ENCODE results near the gene TDP2.
"Not testable (repeated sequence)": the region's sequence is repeated elsewhere in the genome, so short reads cannot be mapped to it uniquely, and the experiment has no call there.

TDP2 gene

DNA sequence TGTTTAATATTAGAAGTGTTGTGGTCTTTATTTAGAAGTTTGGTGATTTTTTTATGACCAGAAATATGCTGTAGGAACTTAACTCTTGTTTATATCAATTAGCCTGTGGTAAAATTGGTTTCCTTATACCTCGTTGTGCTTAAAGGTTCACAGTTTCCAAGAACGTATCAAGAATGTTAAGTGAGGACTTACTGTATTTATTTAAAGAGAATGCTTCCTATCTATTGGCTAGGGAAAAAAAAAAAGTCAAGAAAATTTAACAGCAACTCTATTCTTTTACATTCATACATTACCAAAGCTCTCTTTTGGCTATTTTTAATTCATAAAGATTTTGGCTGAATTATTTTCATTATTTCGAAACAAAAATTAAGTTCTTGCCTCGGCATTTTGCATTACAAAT is 22.3 kb downstream of the TDP2 start:
- no peak for DNase-seq

DNA sequence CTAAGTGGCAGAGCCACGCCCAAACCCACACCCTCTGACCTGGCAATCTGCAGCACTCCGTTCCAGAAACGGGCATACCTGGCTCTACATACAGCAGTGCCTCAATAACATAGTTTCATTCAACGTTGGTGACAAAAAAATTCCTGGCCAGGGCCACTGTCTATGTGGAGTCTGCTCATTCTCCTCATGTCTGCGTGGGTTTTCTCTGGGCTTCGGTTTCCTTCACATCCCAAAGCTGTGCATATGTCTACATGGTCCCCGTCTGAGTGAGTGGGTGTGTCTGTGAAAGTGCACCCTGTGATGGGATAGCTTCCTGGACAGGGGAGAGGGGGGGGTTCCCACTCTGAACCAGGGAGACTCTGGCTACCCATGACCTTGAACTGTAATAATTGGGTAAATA is 22.8 kb downstream of the TDP2 start:
- no peak for DNase-seq

DNA sequence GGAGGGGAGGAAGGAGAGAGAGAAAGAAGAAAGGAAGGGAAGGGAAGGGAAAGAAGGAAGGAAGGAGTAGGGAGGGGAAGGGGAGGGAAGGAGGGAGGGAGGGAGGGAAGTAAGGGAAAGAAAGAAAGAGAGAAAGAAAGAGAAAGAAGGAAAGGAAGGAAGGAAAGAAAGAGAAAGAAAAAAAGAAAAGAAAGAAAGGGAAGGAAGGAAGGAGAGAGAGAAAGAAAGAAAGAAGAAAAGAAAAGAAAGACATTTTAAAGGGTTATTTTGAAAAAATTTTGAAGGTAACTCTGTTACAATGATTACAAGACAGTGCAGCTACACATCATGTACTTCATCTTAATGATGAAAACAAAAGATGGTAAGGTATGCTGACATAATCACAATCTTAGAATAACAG is 24.6 kb downstream of the TDP2 start:
- DNase-seq: no peak

DNA sequence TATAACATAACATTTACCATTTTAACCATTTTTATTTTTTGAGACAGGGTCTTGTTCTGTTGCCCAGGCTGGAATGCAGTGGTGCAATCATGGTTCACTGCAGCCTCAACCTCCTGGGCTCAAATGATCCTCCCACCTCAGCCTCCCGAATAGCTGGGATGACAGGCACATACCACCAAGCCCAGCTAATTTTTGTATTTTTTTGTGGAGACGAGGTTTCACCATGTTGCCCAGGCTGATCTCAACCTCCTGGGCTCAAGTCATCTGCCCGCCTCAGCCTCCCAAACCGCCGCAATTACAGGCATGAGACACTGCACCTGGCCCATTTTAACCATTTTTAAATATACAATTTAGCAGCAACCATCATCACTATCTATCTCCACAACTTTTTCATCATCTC is 26.1 kb downstream of the TDP2 start:
- not testable (repeated sequence) for DNase-seq

DNA sequence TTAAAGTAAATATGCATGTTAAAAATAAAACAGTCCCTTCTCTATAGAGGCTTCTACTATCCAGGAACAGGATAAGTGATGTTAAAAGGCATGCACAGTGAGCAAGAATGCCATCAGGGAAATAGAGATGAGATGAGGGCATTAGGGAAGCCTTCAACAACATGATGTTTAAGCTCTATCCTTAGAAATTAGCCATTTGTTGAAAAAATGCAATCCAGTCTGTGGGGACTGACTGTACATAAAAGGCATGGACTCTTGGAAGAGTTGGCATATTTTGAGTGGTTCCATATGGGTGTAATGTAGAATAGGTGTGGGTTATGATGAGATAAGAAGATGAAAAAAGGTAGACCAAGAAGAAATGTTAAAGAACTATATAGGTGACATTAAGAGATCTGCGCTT is 26.5 kb downstream of the TDP2 start:
- DNase-seq: no peak

DNA sequence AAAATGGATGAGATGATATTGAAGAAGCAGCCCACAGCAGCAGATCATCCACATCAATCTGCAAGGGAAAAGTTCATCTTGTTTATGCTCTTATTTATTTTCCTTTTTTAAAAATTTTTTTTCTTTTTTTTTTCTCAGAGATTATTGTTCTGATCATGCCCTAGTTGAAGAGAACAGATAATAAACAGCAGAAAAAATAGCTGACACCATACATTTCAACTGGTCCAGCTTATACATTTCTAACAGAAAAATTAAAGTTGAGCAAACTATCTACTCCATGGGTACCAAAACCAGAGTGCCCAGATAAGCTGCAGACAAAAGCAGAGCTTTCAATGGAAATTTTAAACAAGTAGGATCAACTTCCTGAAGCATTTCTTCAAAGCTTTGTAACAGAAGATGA is 30.0 kb downstream of the TDP2 start:
- DNase-seq: no peak

DNA sequence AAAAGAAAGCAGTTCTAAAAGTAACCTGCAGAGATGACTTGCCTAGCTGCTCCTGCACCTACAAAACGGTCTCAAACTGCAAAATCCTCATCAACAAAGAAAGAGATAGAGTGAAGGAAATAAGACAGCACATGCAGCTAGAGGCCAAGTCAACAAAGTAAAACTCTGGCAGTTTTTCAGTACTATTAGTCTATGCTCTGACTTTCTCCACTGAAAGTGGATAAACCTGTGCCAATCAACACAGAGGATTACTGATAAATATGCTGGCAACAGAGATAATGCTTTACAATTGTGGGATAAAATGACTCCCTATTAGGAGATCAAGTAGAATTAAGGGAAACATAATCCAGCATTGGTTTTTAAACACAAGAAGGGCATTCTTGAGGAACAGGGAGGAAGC is 34.1 kb downstream of the TDP2 start:
- DNase-seq: no peak

DNA sequence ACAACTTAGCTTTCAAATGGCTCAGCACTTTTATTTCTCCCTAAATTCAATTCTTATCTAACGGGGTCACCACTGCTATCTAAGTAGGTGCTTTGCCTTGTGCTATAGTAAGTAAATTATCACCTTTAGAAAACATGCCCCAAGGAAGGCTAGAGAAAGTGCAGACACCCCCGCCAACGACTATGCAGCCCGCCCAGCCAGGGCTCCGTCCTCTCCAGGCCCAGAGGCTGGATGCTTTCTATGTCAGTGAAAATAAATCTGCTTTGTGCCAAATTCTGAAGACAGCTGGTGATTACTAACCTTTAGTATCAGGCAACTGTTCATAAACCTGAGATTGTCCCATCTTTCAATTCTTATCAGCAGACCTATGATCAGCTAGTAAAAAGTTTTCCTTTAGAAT is 35.0 kb downstream of the TDP2 start:
- no peak for DNase-seq

DNA sequence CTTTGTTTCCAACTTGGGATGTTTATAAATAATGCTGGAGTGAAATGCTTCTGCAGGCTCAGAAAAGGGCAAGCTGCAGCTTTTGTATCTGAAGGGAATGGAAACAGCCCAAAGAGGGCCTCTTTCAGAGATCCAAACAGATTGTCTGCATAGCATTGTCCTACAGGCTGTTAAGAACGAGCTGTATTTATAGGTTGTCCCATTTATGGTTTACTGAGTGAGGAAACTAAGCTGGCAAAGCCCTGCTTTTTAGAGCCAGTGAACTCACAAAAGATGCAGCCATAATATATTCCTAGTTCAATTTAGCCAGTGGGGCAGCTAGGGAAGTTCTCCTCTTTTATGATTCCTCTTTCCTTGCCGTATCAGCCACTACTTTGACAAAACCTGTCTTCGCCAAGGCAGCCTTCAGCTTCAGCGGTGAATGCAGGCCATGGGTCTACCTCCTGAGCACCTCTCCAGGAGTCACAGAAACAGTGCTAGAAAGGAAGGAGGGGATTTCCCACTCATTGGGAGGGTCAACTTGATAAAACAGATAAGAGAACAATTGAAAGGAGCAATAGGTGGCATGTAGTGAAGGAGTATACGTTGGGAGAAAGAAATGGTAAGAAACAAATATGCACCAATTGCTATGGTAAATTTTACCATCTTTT is 35.7 kb downstream of the TDP2 start:
- no peak for DNase-seq

DNA sequence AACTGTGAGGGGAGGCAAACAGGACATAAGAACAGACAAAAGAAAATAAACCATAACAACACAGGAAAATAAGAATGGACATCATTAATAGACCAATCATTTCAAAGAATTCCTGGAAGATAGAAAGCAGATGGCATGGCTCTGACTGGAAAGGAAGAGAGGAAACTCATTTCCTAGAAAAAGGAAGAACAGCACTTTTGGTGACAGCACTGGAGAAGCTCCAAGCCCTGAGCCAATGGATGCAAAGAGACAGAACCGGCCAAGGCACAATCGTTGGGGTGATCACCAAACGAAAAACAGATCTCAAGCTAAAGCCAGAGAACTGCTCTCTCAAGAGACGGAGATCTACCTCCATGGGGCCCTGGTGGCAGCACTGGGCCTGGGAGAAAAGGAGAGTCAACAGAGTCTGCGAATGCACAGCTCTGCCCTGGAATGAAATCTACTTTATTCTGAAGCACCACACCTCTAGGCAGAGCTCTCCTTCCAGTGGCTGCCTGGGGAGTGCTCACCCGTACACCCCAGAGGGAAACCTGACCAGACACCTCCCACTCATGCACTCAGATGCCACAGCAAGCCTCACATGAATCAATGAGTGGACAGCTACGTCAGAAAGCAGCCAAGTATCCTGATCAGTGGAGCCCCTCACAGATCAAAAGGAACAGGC is 44.9 kb downstream of the TDP2 start:
- no peak for DNase-seq

DNA sequence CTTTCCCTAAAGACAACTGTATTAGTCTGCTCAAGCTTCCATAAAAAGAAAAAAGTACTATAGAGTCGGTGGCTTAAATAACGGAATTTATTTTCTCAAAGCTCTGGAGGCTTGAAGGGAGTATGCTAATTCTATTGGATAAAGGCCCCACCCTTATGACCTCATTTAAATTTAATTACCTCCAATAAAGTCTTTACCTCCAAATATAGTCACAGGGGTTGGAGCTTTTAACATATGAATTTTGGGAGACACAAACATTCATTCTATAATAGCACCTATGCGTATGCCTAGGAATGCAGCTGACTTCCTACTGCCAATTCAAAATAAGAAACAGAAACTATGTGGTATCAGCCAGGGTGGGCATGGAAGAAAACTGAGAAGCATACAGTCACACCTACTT is 46.1 kb downstream of the TDP2 start:
- no peak for DNase-seq

DNA sequence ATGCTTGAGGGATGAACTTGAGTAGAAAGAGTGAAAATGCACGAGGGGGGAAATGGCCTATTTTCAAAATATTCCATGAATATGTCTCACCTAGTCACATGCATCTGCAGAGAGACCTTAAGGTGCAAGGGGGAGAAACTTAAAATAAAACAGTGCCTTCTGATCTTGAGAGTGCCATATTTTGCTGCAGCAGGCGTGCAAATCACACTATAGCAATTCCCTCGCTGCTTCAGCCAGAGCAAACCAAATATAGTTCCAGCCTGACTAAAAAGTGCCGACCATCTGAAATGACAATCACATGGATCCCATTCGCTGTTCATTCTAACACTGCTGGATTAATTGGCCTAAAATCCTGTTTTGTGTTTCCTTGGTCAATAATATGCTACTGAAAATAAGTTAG is 47.0 kb downstream of the TDP2 start:
- no peak for DNase-seq

DNA sequence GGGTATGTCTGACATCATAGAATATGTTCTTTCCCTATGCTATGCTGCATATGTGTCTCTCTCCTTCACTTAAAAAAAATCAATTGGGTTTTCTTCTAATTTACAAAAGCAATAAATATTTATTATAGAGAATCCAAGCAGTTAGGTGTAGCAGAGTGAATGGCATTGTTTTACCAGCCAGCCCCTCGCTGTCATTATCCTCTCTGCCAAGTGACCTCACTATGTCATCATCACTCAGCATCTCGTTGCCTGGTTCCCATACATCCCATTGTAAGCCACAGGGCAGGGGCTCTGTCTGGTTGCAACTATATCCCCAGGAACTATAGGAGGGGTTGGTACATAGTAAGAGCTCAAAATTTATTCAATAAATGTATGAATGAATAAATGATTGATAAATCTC is 52.1 kb downstream of the TDP2 start:
- DNase-seq: no peak

DNA sequence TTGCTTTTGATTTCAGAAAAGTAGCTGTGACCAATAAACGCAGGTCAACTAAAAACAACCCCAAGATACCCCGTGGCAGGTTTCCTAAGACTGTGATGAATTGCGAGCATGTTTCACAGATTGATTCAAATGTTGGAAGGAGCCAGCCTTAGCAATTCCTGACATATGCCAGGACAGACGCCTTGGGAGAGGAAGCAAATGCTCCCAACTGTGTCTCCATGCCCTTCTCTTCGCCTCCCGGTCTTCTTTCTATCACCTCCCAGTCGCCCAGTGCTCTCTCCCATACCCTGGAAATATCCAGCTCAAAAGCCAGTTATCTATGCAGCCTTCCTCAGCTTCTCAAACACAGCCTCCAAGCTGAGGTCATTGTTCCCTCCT is 52.7 kb downstream of the TDP2 start:
- DNase-seq: no peak

DNA sequence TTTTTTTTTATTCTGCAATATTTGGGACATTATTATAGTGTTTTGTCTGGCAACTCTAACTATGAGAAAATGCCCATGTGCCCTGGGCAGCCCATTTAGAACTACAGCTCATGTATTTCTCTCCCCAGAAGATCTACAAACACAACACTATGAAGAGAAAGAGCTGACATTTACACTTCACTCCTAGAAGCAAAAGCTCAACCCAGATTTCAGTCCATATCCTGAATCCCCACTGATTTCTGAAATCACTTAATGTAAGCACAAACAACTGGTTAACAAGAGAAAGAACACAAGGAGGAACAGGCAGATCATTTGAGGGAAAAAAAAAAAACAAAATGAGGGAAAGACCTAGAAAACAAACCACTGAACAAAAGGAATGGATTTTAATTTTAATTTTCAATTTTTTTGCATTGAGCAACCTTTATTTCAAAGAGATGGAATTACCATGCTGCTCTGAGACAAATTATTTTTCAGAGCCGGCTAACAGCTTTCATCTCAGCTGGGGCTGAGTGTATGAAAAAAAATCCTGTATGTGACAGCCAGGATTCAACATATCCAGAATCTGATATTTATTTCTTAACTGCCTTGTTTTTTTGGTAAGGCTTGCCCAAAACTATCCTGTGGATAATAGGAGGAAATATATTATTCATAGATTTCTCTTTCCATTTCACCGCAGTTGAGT is 53.2 kb downstream of the TDP2 start:
- DNase-seq: no peak

DNA sequence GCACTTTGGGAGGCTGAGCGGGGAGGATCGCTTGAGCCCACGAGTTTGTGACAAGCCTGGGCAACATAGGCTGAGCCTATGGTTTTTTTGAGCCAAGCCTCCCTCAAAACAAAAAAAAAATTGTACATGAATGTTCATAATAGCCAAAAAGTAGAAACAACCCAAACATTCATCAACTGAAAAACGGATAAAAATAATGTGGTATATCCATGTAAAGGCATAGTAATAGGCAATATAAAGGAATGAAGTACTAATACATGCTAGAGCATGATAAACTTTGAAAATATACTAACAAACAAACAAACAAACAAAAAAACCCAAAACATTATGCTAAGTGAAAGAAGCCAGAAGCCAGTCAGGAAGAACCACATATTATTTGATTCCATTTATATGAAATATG is 56.0 kb downstream of the TDP2 start:
- no peak for DNase-seq

DNA sequence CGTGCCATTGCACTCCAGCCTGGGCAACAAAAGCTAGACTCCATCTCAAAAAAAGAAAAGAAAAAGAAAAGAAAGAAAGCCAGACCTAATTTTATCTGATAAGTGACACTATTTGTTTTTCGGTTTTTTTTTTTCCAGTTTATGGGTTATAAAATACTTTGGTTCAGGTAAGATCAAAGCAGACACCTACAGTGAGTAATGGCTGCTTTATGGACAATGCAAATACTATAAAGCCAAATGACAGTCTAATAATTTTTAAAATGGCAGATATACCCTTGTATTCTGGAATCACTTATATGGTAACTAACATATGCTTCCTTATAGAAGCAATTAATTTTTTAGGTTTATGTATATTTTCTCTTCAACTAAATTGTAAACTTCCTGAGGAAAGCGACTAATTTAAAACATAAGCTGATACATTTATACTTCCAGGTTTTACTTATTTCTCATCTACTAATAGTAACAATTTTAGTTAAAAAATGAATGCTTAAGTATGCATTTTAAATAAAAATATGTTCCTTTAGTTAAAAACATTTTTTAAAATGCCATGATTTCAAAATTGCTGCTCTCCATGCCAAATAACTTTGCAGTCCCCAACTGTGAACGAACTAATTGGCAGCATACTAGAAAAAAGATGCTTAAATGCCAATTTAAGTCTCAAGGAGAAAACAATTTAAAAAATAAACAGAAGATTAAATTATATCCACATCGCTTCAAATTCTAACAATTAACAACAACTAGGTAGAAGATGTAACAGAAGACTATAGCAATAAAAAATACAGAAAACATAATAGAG is 59.2 kb downstream of the TDP2 start:
- no peak for DNase-seq

DNA sequence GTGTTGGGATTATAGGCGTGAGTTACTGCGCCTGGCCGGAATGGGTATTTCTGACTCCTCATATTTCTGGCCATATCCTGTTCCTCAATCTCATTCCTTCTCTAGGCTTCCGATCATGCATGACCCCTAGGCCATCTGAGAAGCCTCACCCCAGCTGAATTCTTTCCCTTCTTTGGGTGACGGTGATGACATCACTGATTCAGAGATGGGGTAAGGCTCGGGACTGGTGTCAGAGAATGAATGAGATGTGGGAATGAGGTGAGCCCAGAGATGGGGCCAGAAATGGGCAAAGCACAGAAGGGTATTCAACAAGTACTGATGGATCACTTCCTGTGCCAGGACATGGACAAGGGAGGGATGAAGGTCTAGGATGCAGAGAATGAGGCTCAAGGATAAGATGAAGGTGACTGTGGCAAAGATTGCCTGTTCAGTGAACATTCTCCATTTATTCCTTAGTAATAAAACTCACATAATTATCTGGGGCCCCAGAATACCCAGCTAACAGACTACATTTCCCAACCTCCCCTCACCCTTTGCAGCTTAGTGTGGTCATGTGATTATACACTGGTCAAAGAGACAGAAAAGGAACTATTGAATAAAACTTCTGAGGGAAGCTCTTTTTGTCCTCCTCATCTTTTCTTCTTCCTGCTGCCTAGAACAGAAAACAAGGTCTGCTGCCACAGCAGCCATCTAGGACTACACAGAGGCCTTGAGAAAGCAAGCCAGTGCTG is 60.3 kb downstream of the TDP2 start:
- no peak for DNase-seq

DNA sequence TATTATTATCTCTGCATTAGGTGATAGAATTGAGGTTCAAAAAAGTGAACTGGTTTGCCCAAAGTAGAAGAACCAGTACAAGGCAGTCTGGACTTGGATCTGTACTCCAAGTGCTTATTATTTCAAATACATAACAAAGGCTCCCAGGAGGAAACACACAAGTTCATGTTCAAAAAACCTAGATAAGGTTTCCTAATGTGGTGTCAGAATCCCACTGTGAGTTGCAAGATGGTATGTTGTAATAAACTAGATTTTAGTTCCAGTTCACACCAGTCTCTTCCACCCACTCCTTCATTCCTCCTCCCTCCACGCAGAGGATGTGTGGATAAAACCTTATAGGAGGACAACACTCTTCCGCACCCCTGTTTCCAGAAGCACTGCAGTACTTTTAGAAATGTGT is 63.5 kb downstream of the TDP2 start:
- DNase-seq: no peak

DNA sequence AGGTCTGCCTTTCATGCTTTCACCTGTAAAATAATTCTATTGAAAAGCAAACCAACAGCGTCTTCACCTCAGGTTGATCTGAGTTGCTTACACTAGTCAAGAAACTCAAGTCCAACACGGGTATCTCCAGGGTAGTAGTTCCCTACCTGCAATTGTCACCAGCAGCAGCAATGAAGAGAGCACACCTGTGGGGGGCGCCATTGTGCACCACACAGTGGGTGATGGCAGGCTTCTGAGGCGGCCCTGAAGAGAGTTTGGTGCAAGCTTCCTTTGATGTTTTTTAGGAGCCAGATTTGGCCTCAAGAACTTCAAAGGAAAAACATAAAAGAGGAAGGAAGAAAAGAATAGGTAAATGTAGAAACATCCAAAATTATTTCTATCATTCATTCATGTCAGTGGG is 65.8 kb downstream of the TDP2 start:
- DNase-seq: no peak

Measured in activated naive CD4-positive, alpha-beta T cell treated with Interleukin-2 at 50 U/mL for 16 hours (primary cell).